GM08714 (cell line): Measurements from ENCODE around the gene FHAD1.
"Not testable (repeated sequence)": the region's sequence is repeated elsewhere in the genome, so short reads cannot be mapped to it uniquely, and the experiment has no call there.

Experiments
- H3K4me3 ChIP-seq: fragments of 200-500 bp; sonication (Bioruptor generic); 2 replicates; pipeline ENCODE4 v1.5.1; 2014; ENCODE audit warnings: mild to moderate bottlenecking, low read length, inconsistent platforms
- ZNF274 ChIP-seq: IDR thresholded peaks from 2 replicates; pipeline ENCODE4 v1.6.1; 2012; ENCODE audit warnings: mild to moderate bottlenecking, low read depth, low read length

Gene FHAD1

DNA sequence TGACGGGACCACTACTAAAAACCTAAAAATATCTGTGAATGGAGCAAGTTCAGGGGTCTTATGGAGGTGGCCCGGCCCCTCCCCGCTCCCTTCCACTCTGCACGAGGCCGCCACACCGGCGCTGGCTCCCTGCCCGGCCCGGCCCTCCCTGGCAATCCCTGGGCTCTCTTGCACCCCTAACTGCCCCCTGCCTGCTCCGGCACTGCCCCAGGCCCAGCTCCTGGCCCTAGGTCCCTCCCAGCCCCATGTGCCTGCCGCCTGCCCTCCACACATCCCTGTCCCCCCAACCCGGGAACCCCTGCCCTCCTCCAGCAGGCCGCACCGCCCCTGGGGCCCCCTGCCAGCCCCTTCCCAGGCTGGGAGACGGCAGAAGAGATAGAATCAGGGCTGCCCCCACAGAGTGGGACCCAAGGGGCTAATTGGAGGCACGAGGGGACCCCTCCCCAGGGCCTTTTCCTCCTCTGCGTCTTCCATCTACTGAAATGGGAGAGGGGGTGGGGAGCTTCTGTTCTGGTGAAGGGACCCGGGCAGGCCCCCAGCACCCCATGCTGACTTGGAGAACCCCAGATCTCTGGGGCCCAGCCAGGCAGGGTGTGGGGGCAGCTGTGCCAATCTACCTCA lies 181.9 kb downstream of the FHAD1 start:
- H3K4me3 ChIP-seq: no peak overlapping the region
- no peak for TF ChIP-seq ZNF274

DNA sequence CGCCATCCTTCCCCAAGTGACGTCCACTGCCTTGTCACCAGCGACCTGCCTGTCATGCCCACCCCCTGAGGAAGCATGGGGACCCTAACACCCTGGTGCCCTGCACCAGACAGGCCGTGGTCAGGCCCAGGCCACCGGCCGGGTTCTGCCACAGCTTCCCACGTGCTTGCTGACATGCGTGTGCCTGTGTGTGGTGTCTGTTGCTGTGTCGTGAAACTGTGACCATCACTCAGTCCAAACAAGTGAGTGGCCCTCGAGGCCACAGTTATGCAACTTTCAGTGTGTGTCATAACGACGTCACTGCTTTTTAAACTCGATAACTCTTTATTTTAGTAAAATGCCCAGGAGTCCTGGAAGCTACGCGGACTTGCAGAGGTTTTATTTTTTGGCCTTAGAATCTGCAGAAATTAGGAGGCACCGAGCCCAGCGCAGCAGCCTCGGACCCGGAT lies 182.7 kb downstream of the FHAD1 start:
- no peak overlapping the region for H3K4me3 ChIP-seq
- TF ChIP-seq ZNF274: no peak

GRCh38 chr1:15430787-15431570 lies 184.0 kb downstream of the FHAD1 start:
- TF ChIP-seq ZNF274: no peak
- no peak overlapping the region for H3K4me3 ChIP-seq

GRCh38 chr1:15431571-15431948 lies 184.5 kb downstream of the FHAD1 start:
- no peak overlapping the region for H3K4me3 ChIP-seq
- TF ChIP-seq ZNF274: no peak

GRCh38 chr1:15432324-15432723 lies 185.3 kb downstream of the FHAD1 start:
- no peak overlapping the region for H3K4me3 ChIP-seq
- TF ChIP-seq ZNF274: no peak

GRCh38 chr1:15433471-15433870 lies 186.4 kb downstream of the FHAD1 start:
- no peak for TF ChIP-seq ZNF274
- H3K4me3 ChIP-seq: no peak overlapping the region

DNA sequence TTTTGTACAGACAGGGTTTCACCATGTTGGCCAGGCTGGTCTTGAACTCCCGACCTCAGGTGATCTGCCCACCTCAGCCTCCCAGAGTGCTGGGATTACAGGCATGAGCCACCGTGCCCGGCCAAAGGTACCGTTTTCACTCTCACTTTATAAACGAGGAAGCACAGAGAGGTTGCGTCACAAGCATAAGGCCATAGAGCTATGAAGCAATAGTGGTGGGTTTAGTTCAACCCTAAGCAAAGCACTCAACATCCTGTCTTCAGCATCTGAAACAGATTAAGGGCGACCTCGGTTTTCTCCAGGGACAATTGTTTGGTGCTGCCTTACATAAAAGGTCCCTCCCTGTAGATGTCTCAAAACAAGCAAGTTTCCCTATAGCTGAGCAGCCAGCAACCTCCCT lies 187.7 kb downstream of the FHAD1 start:
- H3K4me3 ChIP-seq: not testable (repeated sequence)

- no peak for TF ChIP-seq ZNF274
- H3K4me3 ChIP-seq: no peak overlapping the region
These were observed 188.4 kb downstream of the FHAD1 start for GRCh38 chr1:15435239-15436077.

DNA sequence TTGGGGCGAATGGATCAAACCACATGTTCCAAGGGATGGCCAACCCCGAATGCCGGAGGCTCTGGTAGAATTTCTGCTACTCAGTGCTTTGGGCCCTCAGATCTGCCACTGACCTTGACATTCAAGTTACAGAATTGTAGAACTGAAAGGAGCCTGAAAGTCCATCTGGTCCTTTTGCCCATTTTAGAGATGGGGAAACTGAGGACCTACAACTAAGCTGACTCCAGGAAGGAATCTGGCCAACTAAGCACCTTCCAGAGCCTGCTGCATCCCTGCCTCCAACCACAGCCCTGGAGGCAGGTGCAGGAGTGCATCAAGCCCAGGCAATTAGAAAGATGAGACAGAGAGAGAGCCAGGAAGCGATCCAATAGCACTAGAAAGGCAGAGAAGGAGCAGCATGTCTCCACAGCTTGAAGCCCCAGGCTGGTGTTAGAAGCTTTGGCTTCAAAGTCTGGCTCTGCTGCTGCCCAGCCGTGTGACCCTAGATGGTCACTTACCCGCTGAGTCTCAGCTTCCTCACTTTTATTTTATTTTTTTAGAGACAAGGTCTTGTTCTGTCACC lies 189.9 kb downstream of the FHAD1 start:
- no peak overlapping the region for H3K4me3 ChIP-seq
- no peak for TF ChIP-seq ZNF274

DNA sequence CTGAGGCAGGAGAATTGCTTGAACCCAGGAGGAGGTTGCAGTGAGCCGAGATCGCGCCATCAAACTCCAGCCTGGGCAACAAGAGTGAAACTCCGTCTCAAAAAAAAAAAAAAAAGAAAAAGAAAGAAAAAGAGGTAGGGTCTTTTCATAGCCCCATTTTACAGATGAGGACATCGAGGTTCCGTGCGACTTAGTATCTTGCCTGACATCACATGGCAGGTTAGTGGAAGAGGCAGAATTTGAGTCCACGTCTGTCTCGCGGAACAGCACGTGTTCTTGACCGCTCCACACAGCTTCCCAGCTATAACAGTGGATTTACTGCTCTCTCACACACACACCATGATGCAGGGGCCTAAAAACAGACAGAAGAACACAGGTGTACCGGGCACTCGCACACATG lies 192.3 kb downstream of the FHAD1 start:
- TF ChIP-seq ZNF274: no peak
- no peak overlapping the region for H3K4me3 ChIP-seq

GRCh38 chr1:15440357-15440756 lies 193.3 kb downstream of the FHAD1 start:
- no peak for TF ChIP-seq ZNF274
- no peak overlapping the region for H3K4me3 ChIP-seq

- no peak for TF ChIP-seq ZNF274
- no peak overlapping the region for H3K4me3 ChIP-seq
These were observed 194.2 kb downstream of the FHAD1 start for GRCh38 chr1:15441247-15441646.

GRCh38 chr1:15442119-15442518 lies 195.1 kb downstream of the FHAD1 start:
- no peak for TF ChIP-seq ZNF274
- H3K4me3 ChIP-seq: no peak overlapping the region

GRCh38 chr1:15442759-15443158 lies 195.7 kb downstream of the FHAD1 start:
- H3K4me3 ChIP-seq: no peak overlapping the region
- TF ChIP-seq ZNF274: no peak
